Ectodermal cell (in vitro differentiated cells): ENCODE data around the gene CFAP70.
"Not testable (repeated sequence)": the region's sequence is repeated elsewhere in the genome, so short reads cannot be mapped to it uniquely, and the experiment has no call there.

Source experiments
- H3K27ac ChIP-seq: 2 replicates; pipeline ENCODE4 v1.7.0; 2013; ENCODE audit warnings: mild to moderate bottlenecking, low read depth, low read length; ENCODE audit not compliant: insufficient read depth, poor library complexity, severe bottlenecking
- H3K27me3 ChIP-seq: 2 replicates; pipeline ENCODE4 v1.7.0; 2013; ENCODE audit warnings: mild to moderate bottlenecking, low read length; ENCODE audit not compliant: insufficient read depth, control insufficient read depth, poor library complexity, severe bottlenecking
- H3K36me3 ChIP-seq: one replicate; pipeline ENCODE4 v1.7.0; 2013; ENCODE audit warnings: low read length; ENCODE audit not compliant: control insufficient read depth, insufficient read depth
- H3K4me1 ChIP-seq: one replicate; pipeline ENCODE4 v1.7.0; 2013; ENCODE audit warnings: low read length; ENCODE audit not compliant: control insufficient read depth, insufficient read depth
- H3K4me3 ChIP-seq: 2 replicates; pipeline ENCODE4 v1.7.0; 2013; ENCODE audit warnings: low read depth, low read length, control low read depth; ENCODE audit not compliant: insufficient read depth
- H3K9me3 ChIP-seq: 2 replicates; pipeline ENCODE4 v1.7.0; 2013; ENCODE audit warnings: mild to moderate bottlenecking, low read length, moderate library complexity; ENCODE audit not compliant: control insufficient read depth
- WGBS, 2 experiments: methylation state at CpG; one replicate each; pipeline ENCODE4 v1.1.7; 2013; ENCODE audit warnings: missing lambda C conversion rate in 2 of 2; 5-methylcytosine and 5-hydroxymethylcytosine counted together

The CFAP70 gene

GRCh38 chr10:73344269-73344668 is 14.4 kb downstream of the CFAP70 start:
- Histone ChIP-seq H3K27ac (no peak overlapping the region), H3K4me1 (no peaks in the 10 kb centered on the region), H3K36me3 (no peaks in the 10 kb centered on the region), H3K27me3 (no peaks in the 10 kb centered on the region), H3K9me3 (no peaks in the 10 kb centered on the region), H3K4me3 (no peak overlapping the region)
- WGBS, 2 experiments = 84 to 85% methylated on average over 1 of the region's 1 CpG

- H3K27ac ChIP-seq = no peak overlapping the region
- no peaks in the 10 kb centered on the region for H3K27me3 ChIP-seq
- H3K36me3 ChIP-seq = no peaks in the 10 kb centered on the region
- no peaks in the 10 kb centered on the region for H3K4me1 ChIP-seq
- WGBS, 2 experiments = 92 to 97% methylated on average over 3 of the region's 3 CpGs
- H3K9me3 ChIP-seq = no peaks in the 10 kb centered on the region
- no peak overlapping the region for H3K4me3 ChIP-seq
These were observed 18.5 kb downstream of the CFAP70 start for GRCh38 chr10:73340121-73340520.

GRCh38 chr10:73339436-73339835 is 19.2 kb downstream of the CFAP70 start:
- no peaks in the 10 kb centered on the region for H3K27me3 ChIP-seq
- WGBS, 2 experiments = 90 to 93% methylated on average over 7 of the region's 7 CpGs
- no peaks in the 10 kb centered on the region for H3K4me1 ChIP-seq

GRCh38 chr10:73338801-73339368 is 19.8 kb downstream of the CFAP70 start:
- Histone ChIP-seq H3K36me3 (no peaks in the 10 kb centered on the region), H3K4me1 (no peaks in the 10 kb centered on the region), H3K27me3 (no peaks in the 10 kb centered on the region), H3K27ac (no peak overlapping the region), H3K4me3 (no peak overlapping the region), H3K9me3 (no peaks in the 10 kb centered on the region)
- 89 to 90% methylated on average over 8 of the region's 8 CpGs for WGBS, 2 experiments

More at GRCh38 chr10:73339436-73339835, 19.2 kb downstream of the CFAP70 start:
- H3K36me3 ChIP-seq = no peaks in the 10 kb centered on the region
- H3K9me3 ChIP-seq = no peaks in the 10 kb centered on the region
- H3K4me3 ChIP-seq = no peak overlapping the region
- H3K27ac ChIP-seq = no peak overlapping the region

GRCh38 chr10:73333202-73333601 is 25.5 kb downstream of the CFAP70 start:
- no peaks in the 10 kb centered on the region for H3K9me3 ChIP-seq
- H3K27ac ChIP-seq = no peak overlapping the region
- no peaks in the 10 kb centered on the region for H3K4me1 ChIP-seq
- H3K36me3 ChIP-seq = no peaks in the 10 kb centered on the region
- WGBS, 2 experiments = 86 to 100% methylated on average over 1 of the region's 1 CpG
- H3K4me3 ChIP-seq = no peak overlapping the region
- no peaks in the 10 kb centered on the region for H3K27me3 ChIP-seq

- H3K27me3 ChIP-seq = no peaks in the 10 kb centered on the region
- H3K27ac ChIP-seq = no peak overlapping the region
- no peaks in the 10 kb centered on the region for H3K9me3 ChIP-seq
- H3K4me1 ChIP-seq = no peaks in the 10 kb centered on the region
- WGBS, 2 experiments = 79 to 89% methylated on average over 2 of the region's 2 CpGs
- no peaks in the 10 kb centered on the region for H3K36me3 ChIP-seq
- H3K4me3 ChIP-seq = no peak overlapping the region
These were observed 26.3 kb downstream of the CFAP70 start for GRCh38 chr10:73332379-73332778.

- not testable (repeated sequence) for H3K27ac ChIP-seq, H3K36me3 ChIP-seq, H3K4me1 ChIP-seq, H3K27me3 ChIP-seq, H3K9me3 ChIP-seq, H3K4me3 ChIP-seq
- no CpG with 5 or more reads among the region's 1 CpG for WGBS, 2 experiments
These were observed 30.1 kb downstream of the CFAP70 start for GRCh38 chr10:73328523-73328922.

- H3K9me3 ChIP-seq = not testable (repeated sequence)
- 60% methylated on average over 1 of the region's 4 CpGs; no CpG with 5 or more reads in 1 of the 2 experiments for WGBS, 2 experiments
These were observed 33.4 kb downstream of the CFAP70 start for GRCh38 chr10:73325290-73325689.

GRCh38 chr10:73323582-73323981 is 35.1 kb downstream of the CFAP70 start:
- H3K27ac ChIP-seq, H3K27me3 ChIP-seq, H3K4me1 ChIP-seq, H3K4me3 ChIP-seq, H3K36me3 ChIP-seq, H3K9me3 ChIP-seq: not testable (repeated sequence)
- 87 to 88% methylated on average over 5 of the region's 5 CpGs for WGBS, 2 experiments

More at GRCh38 chr10:73325290-73325689, 33.4 kb downstream of the CFAP70 start:
- not testable (repeated sequence) for H3K27ac ChIP-seq, H3K4me3 ChIP-seq, H3K27me3 ChIP-seq, H3K4me1 ChIP-seq, H3K36me3 ChIP-seq

GRCh38 chr10:73310475-73310874 is 48.2 kb downstream of the CFAP70 start:
- Histone ChIP-seq H3K4me1 (no peaks in the 10 kb centered on the region), H3K36me3 (no peaks in the 10 kb centered on the region), H3K27ac (no peak overlapping the region), H3K27me3 (no peaks in the 10 kb centered on the region), H3K4me3 (no peak overlapping the region), H3K9me3 (no peaks in the 10 kb centered on the region)

GRCh38 chr10:73307203-73307800 is 51.4 kb downstream of the CFAP70 start:
- no peak overlapping the region for H3K27ac ChIP-seq
- H3K4me3 ChIP-seq = no peak overlapping the region
- no peaks in the 10 kb centered on the region for H3K9me3 ChIP-seq
- no peaks in the 10 kb centered on the region for H3K4me1 ChIP-seq
- H3K36me3 ChIP-seq = no peaks in the 10 kb centered on the region
- H3K27me3 ChIP-seq = no peaks in the 10 kb centered on the region
